Muscle of leg (tissue), 11 donors: ENCODE data around the gene FA2H. TPM values are rescaled to one million over a fixed set of nuclear protein-coding genes. Genes with fewer than 3 reads are reported as not detected.
"Not testable (repeated sequence)": the region's sequence is repeated elsewhere in the genome, so short reads cannot be mapped to it uniquely, and the experiment has no call there.

Experiments used
- DNase-seq: peaks from one replicate; pipeline ENCODE4 v3.0.0; 2013
- H3K27ac ChIP-seq: one replicate; pipeline ENCODE4 v1.5.1; 2013; ENCODE audit warnings: mild to moderate bottlenecking, low read length, control low read depth
- H3K27me3 ChIP-seq: one replicate; pipeline ENCODE4 v1.6.1; 2013; ENCODE audit warnings: low read length; ENCODE audit not compliant: control insufficient read depth, insufficient read depth
- H3K36me3 ChIP-seq: one replicate; pipeline ENCODE4 v1.6.1; 2013; ENCODE audit warnings: low read length; ENCODE audit not compliant: control insufficient read depth, insufficient read depth
- H3K4me1 ChIP-seq: one replicate; pipeline ENCODE4 v1.6.1; 2013; ENCODE audit warnings: low read length; ENCODE audit not compliant: control insufficient read depth, insufficient read depth
- H3K4me3 ChIP-seq: one replicate; pipeline ENCODE4 v1.5.1; 2013; ENCODE audit warnings: low read length, control low read depth
- H3K9me3 ChIP-seq: replicated peaks from 2 replicates; pipeline ENCODE4 v1.6.1; 2013; ENCODE audit warnings: low read depth, low read length; ENCODE audit not compliant: control insufficient read depth
- WGBS: methylation state at CpG from one replicate; pipeline ENCODE4 v1.1.5; 2013; ENCODE audit warnings: missing lambda C conversion rate; ENCODE audit not compliant: insufficient coverage; 5-methylcytosine and 5-hydroxymethylcytosine counted together
- polyA plus RNA-seq, 8 donors: library from polyadenylated mRNA; unstranded; fragments of 120-200 nt; gene quantifications; one replicate each; pipeline versions ENCODE4 v1.2.1 to v1.2.3, GENCODE V29; 2013; ENCODE audit warnings: inconsistent platforms in 1 of 8, low replicate concordance in 1 of 8; ENCODE audit not compliant: insufficient read length in 8 of 8, insufficient read depth in 1 of 8
- total RNA-seq: library from RNA; stranded (reverse); fragments of 120-200 nt; gene quantifications from one replicate; pipeline ENCODE4 v1.2.4, GENCODE V29; 2013

FA2H gene
- total and polyA plus RNA-seq, 9 donors: 0.09 to 1.9 (median 0.11) TPM; not detected in 4

GRCh38 chr16:74794668-74795067 lies 20.0 kb upstream of the FA2H start:
- no peak overlapping the region for H3K4me3 ChIP-seq
- no peaks in the 10 kb centered on the region for H3K4me1 ChIP-seq
- no peaks in the 10 kb centered on the region for H3K9me3 ChIP-seq
- H3K27me3 ChIP-seq: peaks cover 3% of the 10 kb centered on the region
- H3K27ac ChIP-seq: no peak overlapping the region
- DNase-seq: no peak
- H3K36me3 ChIP-seq: no peaks in the 10 kb centered on the region
- WGBS: no CpG with 5 or more reads among the region's 2 CpGs

- Histone ChIP-seq H3K27me3 (peaks cover 3% of the 10 kb centered on the region), H3K4me1 (no peaks in the 10 kb centered on the region), H3K27ac (no peak overlapping the region), H3K36me3 (no peaks in the 10 kb centered on the region), H3K9me3 (no peaks in the 10 kb centered on the region), H3K4me3 (no peak overlapping the region)
- DNase-seq: no peak
- WGBS: no CpG with 5 or more reads among the region's 2 CpGs
Observed at GRCh38 chr16:74793571-74793970, 19.0 kb upstream of the FA2H start.

- Histone ChIP-seq H3K4me3 (no peak overlapping the region), H3K27ac (no peak overlapping the region), H3K4me1 (no peaks in the 10 kb centered on the region), H3K27me3 (peaks cover 3% of the 10 kb centered on the region), H3K36me3 (no peaks in the 10 kb centered on the region), H3K9me3 (no peaks in the 10 kb centered on the region)
- DNase-seq: no peak
- no CpG with 5 or more reads among the region's 1 CpG for WGBS
Observed at GRCh38 chr16:74792225-74792624, 17.6 kb upstream of the FA2H start.

DNA sequence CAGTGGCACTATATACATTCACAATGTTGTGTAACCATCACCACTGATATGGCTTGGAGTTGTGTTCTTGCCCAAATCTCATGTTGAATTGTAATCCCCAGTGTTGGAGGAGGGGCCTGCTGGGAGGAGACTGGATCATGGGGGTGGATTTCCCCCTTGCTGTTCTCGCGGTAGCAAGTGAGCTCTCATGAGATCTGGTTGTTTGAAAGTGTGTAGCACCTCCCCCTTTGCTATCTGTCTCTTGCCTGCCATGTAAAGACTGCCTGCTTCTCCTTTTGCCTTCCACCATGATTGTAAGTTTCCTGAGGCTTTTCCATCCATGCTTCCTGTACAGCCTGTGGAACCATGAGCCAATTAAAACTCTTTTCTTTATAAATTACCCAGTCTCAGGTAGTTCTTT lies 17.1 kb upstream of the FA2H start:
- H3K27me3 ChIP-seq, DNase-seq: not testable (repeated sequence)
- no CpG with 5 or more reads among the region's 2 CpGs for WGBS

DNA sequence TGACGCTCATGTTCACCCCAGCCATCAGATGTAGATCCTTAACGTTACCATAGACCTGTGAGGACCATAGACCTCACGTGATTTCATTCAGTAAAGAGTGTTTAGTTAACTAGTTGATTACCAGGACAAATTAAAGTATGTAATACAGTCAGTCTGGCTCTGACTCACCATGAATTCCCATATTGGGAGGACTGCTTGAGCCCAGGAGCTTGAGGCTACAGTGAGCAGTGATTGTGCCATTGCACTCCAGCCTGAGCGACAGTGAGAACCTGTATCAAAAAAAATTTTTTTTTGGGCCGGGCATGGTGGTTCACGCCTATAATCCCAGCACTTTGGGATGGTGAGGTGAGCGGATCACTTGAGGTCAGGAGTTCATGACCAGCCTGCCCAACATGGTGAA lies 13.5 kb upstream of the FA2H start:
- Histone ChIP-seq H3K27ac (no peak overlapping the region), H3K27me3 (no peaks in the 10 kb centered on the region), H3K4me3 (no peak overlapping the region), H3K36me3 (no peaks in the 10 kb centered on the region), H3K9me3 (no peaks in the 10 kb centered on the region), H3K4me1 (no peaks in the 10 kb centered on the region)
- WGBS: 0% methylated on average over 1 of the region's 7 CpGs
- no peak for DNase-seq

More for the DNA sequence above, 17.1 kb upstream of the FA2H start:
- not testable (repeated sequence) for H3K4me1 ChIP-seq, H3K9me3 ChIP-seq, H3K4me3 ChIP-seq, H3K27ac ChIP-seq, H3K36me3 ChIP-seq

GRCh38 chr16:74785031-74785430 lies 10.4 kb upstream of the FA2H start:
- Histone ChIP-seq H3K4me3 (no peak overlapping the region), H3K36me3 (no peaks in the 10 kb centered on the region), H3K27me3 (peaks cover 2% of the 10 kb centered on the region), H3K9me3 (no peaks in the 10 kb centered on the region), H3K4me1 (no peaks in the 10 kb centered on the region), H3K27ac (no peak overlapping the region)
- no peak for DNase-seq
- whole genome bisulfite sequencing: 68% methylated on average over 4 of the region's 4 CpGs

DNA sequence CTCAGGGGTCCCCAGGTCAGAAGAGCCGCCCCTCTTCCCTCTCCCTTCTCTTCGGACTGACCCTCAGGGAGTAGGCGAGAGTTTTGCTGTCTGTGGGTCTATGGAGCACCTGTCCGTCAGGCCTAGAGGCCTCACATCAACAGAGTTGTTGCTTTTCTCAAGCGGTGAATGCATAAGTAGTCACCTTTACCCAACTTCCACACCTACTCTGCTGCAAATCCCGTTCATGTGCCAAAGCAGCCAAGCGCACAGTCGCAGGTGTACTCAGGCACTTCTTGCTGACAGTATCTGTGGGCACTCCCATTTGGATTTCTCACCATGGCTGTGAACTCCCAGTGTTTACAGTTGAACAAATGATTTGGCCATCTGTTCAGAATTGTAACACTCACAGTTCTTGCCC lies 4.0 kb upstream of the FA2H start:
- Histone ChIP-seq H3K9me3 (no peaks in the 10 kb centered on the region), H3K4me3 (no peak overlapping the region), H3K4me1 (peaks cover 7% of the 10 kb centered on the region), H3K27ac (no peak overlapping the region), H3K27me3 (peaks cover 21% of the 10 kb centered on the region), H3K36me3 (no peaks in the 10 kb centered on the region)
- DNase-seq: no peak
- 65% methylated on average over 8 of the region's 8 CpGs for WGBS

DNA sequence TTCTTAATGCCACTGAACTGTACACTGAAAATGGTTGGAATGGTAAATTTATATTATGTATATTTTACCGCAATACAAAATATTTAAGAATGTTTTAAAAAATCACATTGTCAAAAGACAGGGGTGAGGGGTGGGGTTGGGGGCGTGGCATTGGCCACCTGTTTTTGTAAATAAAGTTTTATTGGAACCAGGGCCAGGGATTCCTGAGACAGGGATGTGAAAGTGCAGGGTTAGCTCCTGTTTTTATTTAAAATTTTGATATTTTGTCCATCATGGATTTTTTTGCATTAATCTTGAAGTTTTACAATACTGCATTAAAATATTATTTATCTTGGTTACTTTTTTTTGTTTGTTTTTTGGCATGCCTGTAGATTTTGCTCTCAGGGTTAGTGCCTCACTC lies 2.3 kb upstream of the FA2H start:
- peaks cover 7% of the 10 kb centered on the region for H3K4me1 ChIP-seq
- H3K27me3 ChIP-seq: peaks cover 33% of the 10 kb centered on the region
- no peaks in the 10 kb centered on the region for H3K36me3 ChIP-seq
- no peak overlapping the region for H3K4me3 ChIP-seq
- no CpG with 5 or more reads among the region's 2 CpGs for WGBS
- no peaks in the 10 kb centered on the region for H3K9me3 ChIP-seq
- no peak for DNase-seq
- no peak overlapping the region for H3K27ac ChIP-seq

DNA sequence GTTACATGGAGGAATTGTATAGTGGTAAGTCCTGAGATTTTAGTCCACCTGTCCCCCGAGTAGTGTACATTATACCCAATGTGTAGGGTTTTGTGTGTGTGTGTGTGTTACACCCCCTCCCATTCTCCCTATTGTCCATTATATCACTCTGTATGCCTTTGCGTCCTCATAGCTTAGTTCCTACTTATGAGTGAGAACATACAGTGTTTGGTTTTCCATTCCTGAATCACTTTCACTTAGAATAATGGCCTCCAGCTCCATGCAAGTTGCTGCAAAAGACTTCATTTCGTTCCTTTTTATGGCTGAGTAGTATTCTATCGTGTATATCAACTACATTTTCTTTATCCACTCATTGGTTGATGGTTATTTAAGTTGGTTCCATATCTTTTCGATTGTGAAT lies 635 bp upstream of the FA2H start:
- no peaks in the 10 kb centered on the region for H3K36me3 ChIP-seq
- peaks cover 7% of the 10 kb centered on the region for H3K4me1 ChIP-seq
- no peak for DNase-seq
- no peaks in the 10 kb centered on the region for H3K9me3 ChIP-seq
- WGBS: no CpG with 5 or more reads among the region's 5 CpGs
- H3K27me3 ChIP-seq: peaks cover 39% of the 10 kb centered on the region
- no peak overlapping the region for H3K4me3 ChIP-seq
- H3K27ac ChIP-seq: no peak overlapping the region

- WGBS: 37% methylated on average over 12 of the region's 14 CpGs
- no peak overlapping the region for H3K4me3 ChIP-seq
- H3K27me3 ChIP-seq: peaks cover 50% of the 10 kb centered on the region
Observed at GRCh38 chr16:74773446-74774222, 986 bp downstream of the FA2H start.

More at GRCh38 chr16:74773446-74774222, 986 bp downstream of the FA2H start:
- peaks cover 7% of the 10 kb centered on the region for H3K4me1 ChIP-seq
- no peak overlapping the region for H3K27ac ChIP-seq
- no peak for DNase-seq
- no peaks in the 10 kb centered on the region for H3K36me3 ChIP-seq
- no peaks in the 10 kb centered on the region for H3K9me3 ChIP-seq
